Astrocyte (in vitro differentiated cells and primary cell): ENCODE measurements around the gene NPY2R.

ENCODE experiments used
- CTCF ChIP-seq: IDR thresholded peaks from 2 replicates; pipeline ENCODE4 v1.5.1; 2011; ENCODE audit warnings: low read depth, mild to moderate bottlenecking, inconsistent platforms, low read length, moderate library complexity; ENCODE audit not compliant: insufficient read depth
- EZH2 ChIP-seq: IDR thresholded peaks from 2 replicates; pipeline ENCODE4 v1.6.1; 2012; ENCODE audit warnings: mild to moderate bottlenecking, low read length, inconsistent platforms; ENCODE audit not compliant: insufficient read depth

GRCh38 chr4:155228713-155229112 is 20.3 kb downstream of the NPY2R start:
- TF ChIP-seq CTCF (no peak), EZH2 (no peak)
